Cardiac muscle cell (in vitro differentiated cells and primary cell): ENCODE results near the gene FGD6. TPM values are rescaled to one million over a fixed set of nuclear protein-coding genes. Genes with fewer than 3 reads are reported as not detected.

Experiments used
- DNase-seq, 2 donors: peaks; one replicate each; pipeline versions ENCODE4 v3.0.0 to v3.0.0-alpha.2; 2010 to 2017; ENCODE audit warnings: low read depth in 1 of 2, low spot score in 1 of 2
- H3K27ac ChIP-seq: fragments of 200-600 bp; sonication (generic); 2 replicates; pipeline ENCODE4 v1.5.1; 2016
- H3K27me3 ChIP-seq: fragments of 200-600 bp; sonication (generic); 2 replicates; pipeline ENCODE4 v1.6.0; 2016; ENCODE audit warnings: control low read depth
- H3K36me3 ChIP-seq: fragments of 200-600 bp; sonication (generic); 2 replicates; pipeline ENCODE4 v1.5.1; 2016; ENCODE audit warnings: control low read depth
- H3K4me1 ChIP-seq: fragments of 200-600 bp; sonication (generic); 2 replicates; pipeline ENCODE4 v1.8.1; 2017; ENCODE audit warnings: low read depth, mild to moderate bottlenecking, mixed run types
- H3K4me3 ChIP-seq: fragments of 200-600 bp; sonication (generic); 2 replicates; pipeline ENCODE4 v1.5.1; 2016; ENCODE audit warnings: mild to moderate bottlenecking
- H3K9me3 ChIP-seq: fragments of 200-600 bp; sonication (generic); 2 replicates; pipeline ENCODE4 v1.5.1; 2017; ENCODE audit warnings: low read depth, mild to moderate bottlenecking, control low read depth
- CTCF ChIP-seq: IDR thresholded peaks from 2 replicates; pipeline ENCODE4 v1.5.1; 2012; ENCODE audit warnings: low read depth, mild to moderate bottlenecking, low read length
- polyA plus RNA-seq: library from polyadenylated mRNA; unstranded; fragments of >200 nt; fragmentation: Nextera tagmentation; extraction: Ambion mirVana; gene quantifications from 2 replicates; pipeline ENCODE4 v1.2.1, GENCODE V29; 2016
- total RNA-seq: library from RNA; depleted of rRNA; stranded (reverse); fragments of >200 nt; gene quantifications from 2 replicates; pipeline ENCODE4 v1.2.3, GENCODE V29; 2016

FGD6 gene
- total and polyA plus RNA-seq, 2 experiments from 2014 or later, result 10.7 to 19.4 TPM

GRCh38 chr12:95192271-95192670 lies 25.0 kb downstream of the FGD6 start:
- no peaks in the 10 kb centered on the region for H3K9me3 ChIP-seq
- no peak overlapping the region for H3K27ac ChIP-seq
- H3K4me3 ChIP-seq, result no peak overlapping the region
- TF ChIP-seq CTCF, result no peak
- DNase-seq, result no peak
- no peaks in the 10 kb centered on the region for H3K27me3 ChIP-seq
- H3K36me3 ChIP-seq, result no peaks in the 10 kb centered on the region
- H3K4me1 ChIP-seq, result peaks cover 10% of the 10 kb centered on the region

- no peak for TF ChIP-seq CTCF
- H3K4me3 ChIP-seq, result no peak overlapping the region
- no peaks in the 10 kb centered on the region for H3K36me3 ChIP-seq
- H3K9me3 ChIP-seq, result no peaks in the 10 kb centered on the region
- H3K27me3 ChIP-seq, result no peaks in the 10 kb centered on the region
- no peak for DNase-seq
- peaks cover 10% of the 10 kb centered on the region for H3K4me1 ChIP-seq
- H3K27ac ChIP-seq, result no peak overlapping the region
Observed at GRCh38 chr12:95191060-95191696, 26.1 kb downstream of the FGD6 start.

- DNase-seq, result no peak
- Histone ChIP-seq H3K9me3 (no peaks in the 10 kb centered on the region), H3K27me3 (no peaks in the 10 kb centered on the region), H3K36me3 (no peaks in the 10 kb centered on the region), H3K27ac (peak overlapping the region; percentile 24), H3K4me1 (peaks cover 10% of the 10 kb centered on the region), H3K4me3 (no peak overlapping the region)
- TF ChIP-seq CTCF, result no peak
Observed at GRCh38 chr12:95187865-95188415, 29.3 kb downstream of the FGD6 start.

GRCh38 chr12:95185854-95186253 lies 31.4 kb downstream of the FGD6 start:
- no peaks in the 10 kb centered on the region for H3K27me3 ChIP-seq
- TF ChIP-seq CTCF, result no peak
- no peak overlapping the region for H3K4me3 ChIP-seq
- H3K9me3 ChIP-seq, result no peaks in the 10 kb centered on the region
- no peaks in the 10 kb centered on the region for H3K36me3 ChIP-seq
- H3K27ac ChIP-seq, result no peak overlapping the region
- DNase-seq, result no peak
- peaks cover 10% of the 10 kb centered on the region for H3K4me1 ChIP-seq

GRCh38 chr12:95185072-95185471 lies 32.2 kb downstream of the FGD6 start:
- Histone ChIP-seq H3K27me3 (no peaks in the 10 kb centered on the region), H3K4me1 (peaks cover 10% of the 10 kb centered on the region), H3K4me3 (no peak overlapping the region), H3K9me3 (no peaks in the 10 kb centered on the region), H3K36me3 (no peaks in the 10 kb centered on the region), H3K27ac (no peak overlapping the region)
- no peak for DNase-seq
- no peak for TF ChIP-seq CTCF
